Activated CD4-positive, alpha-beta T cell treated with anti-CD3 and anti-CD28 coated beads for 36 hours (primary cell): ENCODE measurements around the gene MFSD2A. TPM values are rescaled to one million over a fixed set of nuclear protein-coding genes. Genes with fewer than 3 reads are reported as not detected.
"Not testable (repeated sequence)": the region's sequence is repeated elsewhere in the genome, so short reads cannot be mapped to it uniquely, and the experiment has no call there.

Experiments used
- ATAC-seq: fragments of 200-7000 bp; cut with Tn5 transposase; one replicate; pipeline ENCODE4 v1.10.0; 2021; ENCODE audit warnings: mild to moderate bottlenecking, moderate library complexity
- CTCF ChIA-PET: fragments of 350-600 bp; sonication (Branson Sonifier 250); formaldehyde crosslinking; loops from one replicate; lab custom pipeline; 2021; ENCODE audit warnings: antibody characterized with exemption; lab: Charles Lee
- POLR2A ChIA-PET: fragments of 350-600 bp; sonication (Branson Sonifier 250); formaldehyde crosslinking; loops from one replicate; lab custom pipeline; 2021; ENCODE audit warnings: antibody characterized with exemption, inconsistent platforms; lab: Charles Lee
- DNase-seq: peaks from one replicate; pipeline ENCODE4 v3.0.0-alpha.2; 2020
- H3K27ac Mint-ChIP-seq: one replicate; pipeline ENCODE4 v1.8.0; 2021; ENCODE audit warnings: mixed read lengths
- H3K27me3 Mint-ChIP-seq: one replicate; pipeline ENCODE4 v1.8.0; 2021; ENCODE audit warnings: mixed read lengths
- H3K36me3 Mint-ChIP-seq: one replicate; pipeline ENCODE4 v1.8.0; 2021; ENCODE audit warnings: low read depth, mixed read lengths
- H3K4me1 Mint-ChIP-seq: one replicate; pipeline ENCODE4 v1.8.0; 2021; ENCODE audit warnings: mixed read lengths
- H3K4me3 Mint-ChIP-seq: one replicate; pipeline ENCODE4 v1.8.0; 2021; ENCODE audit warnings: mild to moderate bottlenecking, moderate library complexity, mixed read lengths
- H3K9me3 Mint-ChIP-seq: one replicate; pipeline ENCODE4 v1.8.0; 2021; ENCODE audit warnings: low read depth, mixed read lengths
- intact Hi-C, 2 experiments: fragments of 100-400 bp; cut with DNase I in 1 of 2; cut with micrococcal nuclease in 1 of 2; formaldehyde crosslinking; loops; one replicate each; pipeline versions ENCODE4 v1.14.2 to v1.15.1; 2022 to 2024; cut with DNase I, micrococcal nuclease
- total RNA-seq, 2 experiments: library from RNA; stranded (reverse); gene quantifications; one replicate each; pipeline ENCODE4 v1.2.3, GENCODE V29; 2021

Gene MFSD2A
- 10 to 100 TPM in 1 of 2 experiments, 1 to 10 TPM in 1; 8.8 to 12.8 TPM for total RNA-seq

DNA sequence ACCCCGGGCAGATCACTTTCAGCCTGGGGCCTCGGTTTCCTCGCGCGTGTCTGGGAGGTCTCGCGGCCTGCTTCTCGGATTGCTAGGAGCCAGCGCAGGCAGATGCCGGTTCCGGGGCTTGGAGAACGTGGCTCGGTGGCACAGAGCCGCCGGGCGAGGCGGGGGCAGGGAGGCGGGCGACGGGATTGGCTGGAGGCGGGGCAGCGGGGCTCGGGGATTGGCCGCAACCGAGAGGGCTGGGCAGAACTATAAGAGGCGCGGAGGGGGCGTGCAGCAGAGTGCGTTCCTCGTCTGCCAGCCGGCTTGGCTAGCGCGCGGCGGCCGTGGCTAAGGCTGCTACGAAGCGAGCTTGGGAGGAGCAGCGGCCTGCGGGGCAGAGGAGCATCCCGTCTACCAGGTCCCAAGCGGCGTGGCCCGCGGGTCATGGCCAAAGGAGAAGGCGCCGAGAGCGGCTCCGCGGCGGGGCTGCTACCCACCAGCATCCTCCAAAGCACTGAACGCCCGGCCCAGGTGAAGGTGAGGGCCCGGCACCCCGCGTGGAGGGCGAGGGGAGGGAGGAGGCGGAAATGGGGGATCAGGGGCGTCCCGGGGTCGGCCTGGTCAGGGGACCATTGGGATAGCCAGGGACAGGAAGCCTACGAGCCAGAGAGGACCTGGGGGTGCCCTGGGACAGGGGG lies at the start of gene MFSD2A:
MFSD2A (plus strand) TSS at position 276 of the 677 bp plus-strand sequence; CDS start at position 424, 148 bp downstream.
- peak; percentile 96 for DNase-seq
- Mint-ChIP-seq H3K4me1 (peaks cover 32% of the 10 kb centered on the region), H3K36me3 (peaks cover 23% of the 10 kb centered on the region), H3K9me3 (no peaks in the 10 kb centered on the region), H3K27me3 (no peaks in the 10 kb centered on the region), H3K4me3 (peak within 1 kb of the TSS; percentile 88), H3K27ac (peak within 1 kb of the TSS; percentile 82)
- ChIA-PET CTCF (interaction anchor here (1.2 to 2.5 kb wide), 4 partner anchors 18 to 156 kb away, joined by 4 to 23 read pairs (median 8); partner anchors contain the start of gene MYCL), POLR2A (interaction anchor here (0.6 to 1.4 kb wide), 3 partner anchors 53 to 109 kb away, joined by 3 to 4 read pairs (median 3); partner anchors contain the start of gene MYCL)
- intact Hi-C loops, result loop anchor here (1.0 to 5.0 kb wide), 4 partner anchors 36 to 85 kb away; partner anchors contain the start of genes CAP1 (in 1 of the 2) and TRIT1 (in 1 of the 2)
- peak; percentile 94 for ATAC-seq

DNA sequence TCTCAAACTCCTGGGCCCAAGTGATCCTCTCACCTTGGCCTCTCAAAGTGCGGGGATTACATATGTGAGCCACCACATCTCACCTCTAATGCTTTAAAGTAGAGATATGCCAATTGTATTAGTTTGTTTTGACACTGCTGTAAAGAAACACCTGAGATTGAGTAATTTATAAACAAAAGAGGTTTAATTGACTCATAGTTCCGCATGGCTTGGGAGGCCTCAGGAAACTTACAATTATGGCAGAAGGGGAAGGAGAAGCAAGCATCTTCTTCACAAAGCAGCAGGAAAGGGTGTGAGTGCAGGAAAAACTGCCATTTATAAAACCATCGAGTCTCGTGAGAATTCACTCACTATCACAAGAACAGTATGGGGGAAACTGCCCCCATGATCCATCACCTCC lies 49.8 kb upstream of the MFSD2A start:
- no peak overlapping the region for H3K27ac Mint-ChIP-seq
- intact Hi-C loops, result no loop called here
- peaks cover 39% of the 10 kb centered on the region for H3K27me3 Mint-ChIP-seq
- CTCF ChIA-PET, result no interaction called here
- no peak for DNase-seq
- peaks cover 2% of the 10 kb centered on the region for H3K4me1 Mint-ChIP-seq
- H3K36me3 Mint-ChIP-seq, result peaks cover 2% of the 10 kb centered on the region
- H3K4me3 Mint-ChIP-seq, result no peak overlapping the region
- POLR2A ChIA-PET, result no interaction called here
- no peak for ATAC-seq
- peaks cover 10% of the 10 kb centered on the region for H3K9me3 Mint-ChIP-seq

DNA sequence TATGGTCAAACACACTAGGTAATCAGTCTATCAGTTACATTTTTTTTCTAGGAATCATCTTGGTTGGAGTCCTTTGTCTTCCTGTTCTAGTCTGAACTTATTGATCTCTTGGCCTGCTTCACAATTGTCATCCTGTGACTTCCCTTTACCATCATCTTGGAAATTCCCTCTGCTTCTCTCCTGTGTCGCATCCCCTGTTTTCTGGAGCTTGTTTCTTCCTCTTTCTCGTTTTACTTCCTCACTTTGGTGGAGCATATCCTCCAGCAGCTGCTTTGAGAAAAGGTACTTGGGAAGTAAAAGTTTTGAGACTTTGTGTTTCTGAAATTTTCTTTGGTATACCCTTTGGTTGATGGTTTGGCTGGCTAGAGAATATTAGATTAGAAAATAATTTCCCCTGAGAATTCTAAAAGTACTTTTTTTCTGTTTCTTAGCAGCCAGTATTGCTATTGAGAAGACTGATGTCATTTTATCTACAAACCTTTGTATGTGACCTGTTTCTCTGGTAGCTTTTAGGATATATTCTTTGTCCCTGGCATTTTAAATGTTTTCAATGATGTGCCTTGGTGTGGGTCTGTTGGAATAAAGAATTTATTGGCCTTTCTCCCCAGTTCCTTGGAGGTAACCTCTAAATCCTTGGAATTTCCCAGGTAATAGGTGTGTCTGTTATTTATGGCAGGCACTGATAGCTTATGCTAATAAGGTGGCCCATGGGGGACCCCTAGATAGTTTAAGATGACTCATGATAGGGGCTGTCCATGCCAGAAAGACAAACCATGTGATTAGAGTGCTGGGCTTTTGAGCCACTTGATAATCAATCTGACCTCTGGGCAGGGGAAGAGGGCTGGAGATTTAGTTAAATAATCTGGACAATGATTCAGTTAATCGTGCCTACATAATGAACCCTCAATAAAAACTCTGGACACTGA lies 47.2 kb upstream of the MFSD2A start:
- POLR2A ChIA-PET, result no interaction called here
- ATAC-seq, result no peak
- H3K4me3 Mint-ChIP-seq, result no peak overlapping the region
- H3K27ac Mint-ChIP-seq, result no peak overlapping the region
- H3K9me3 Mint-ChIP-seq, result peaks cover 10% of the 10 kb centered on the region
- H3K4me1 Mint-ChIP-seq, result no peaks in the 10 kb centered on the region
- peaks cover 36% of the 10 kb centered on the region for H3K27me3 Mint-ChIP-seq
- intact Hi-C loops, result no loop called here
- H3K36me3 Mint-ChIP-seq, result peaks cover 2% of the 10 kb centered on the region
- DNase-seq, result no peak
- CTCF ChIA-PET, result interaction anchor here (0.6 to 2.1 kb wide), 5 partner anchors 12 to 518 kb away, joined by 3 to 8 read pairs (median 3); partner anchors contain the start of gene TRIT1

DNA sequence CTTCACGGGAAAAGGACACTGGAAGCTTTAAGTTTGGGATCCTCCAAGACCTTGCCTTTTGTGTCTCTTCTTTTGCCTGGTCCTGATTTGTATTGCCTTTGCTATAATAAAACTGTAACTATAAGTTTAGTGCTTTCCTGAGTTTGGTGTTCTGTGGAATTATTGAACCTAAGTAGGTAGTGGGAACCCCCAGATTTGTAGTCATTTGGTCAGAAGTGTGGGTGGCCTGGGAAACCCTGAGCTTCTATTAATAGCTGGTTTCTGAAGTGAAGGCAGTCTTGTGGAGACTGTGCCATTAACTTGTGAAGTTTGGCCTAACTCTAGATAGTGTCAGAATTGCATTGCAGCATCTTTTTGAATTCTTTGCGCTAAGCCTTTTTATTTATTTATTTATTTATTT lies 46.4 kb upstream of the MFSD2A start:
- peaks cover 2% of the 10 kb centered on the region for H3K36me3 Mint-ChIP-seq
- ChIA-PET POLR2A (no interaction called here), CTCF (interaction anchor here (0.9 to 1.1 kb wide), 2 partner anchors 16 to 66 kb away, joined by 3 read pairs; no protein-coding TSS in a partner anchor)
- H3K4me1 Mint-ChIP-seq, result no peaks in the 10 kb centered on the region
- H3K27ac Mint-ChIP-seq, result no peak overlapping the region
- H3K9me3 Mint-ChIP-seq, result peaks cover 10% of the 10 kb centered on the region
- no peak for DNase-seq
- peaks cover 28% of the 10 kb centered on the region for H3K27me3 Mint-ChIP-seq
- ATAC-seq, result no peak
- intact Hi-C loops, result no loop called here
- no peak overlapping the region for H3K4me3 Mint-ChIP-seq

DNA sequence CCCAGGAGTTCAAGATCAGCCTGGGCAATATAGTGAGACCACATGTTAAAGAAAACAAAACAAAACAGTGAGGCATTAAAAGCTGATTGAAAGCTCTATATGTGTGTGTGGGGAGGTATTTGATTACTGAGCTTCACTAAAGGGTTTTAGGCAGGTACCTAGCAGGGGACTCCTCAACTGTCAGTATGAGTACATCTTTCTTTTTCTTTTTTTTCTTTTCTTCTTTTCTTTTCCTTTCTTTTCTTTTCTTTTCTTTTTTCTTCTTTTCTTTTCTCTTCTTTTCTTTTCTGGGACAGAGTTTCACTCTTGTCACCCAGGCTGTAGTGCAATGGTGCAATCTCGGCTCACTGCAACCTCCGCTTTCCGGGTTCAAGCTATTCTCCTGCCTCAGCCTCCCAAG lies 44.7 kb upstream of the MFSD2A start:
- H3K27ac Mint-ChIP-seq, result no peak overlapping the region
- intact Hi-C loops, result no loop called here
- no peak for DNase-seq
- peaks cover 22% of the 10 kb centered on the region for H3K27me3 Mint-ChIP-seq
- peaks cover 10% of the 10 kb centered on the region for H3K9me3 Mint-ChIP-seq
- CTCF ChIA-PET, result interaction anchor here (1.1 to 1.6 kb wide), 5 partner anchors 8 to 64 kb away, joined by 3 to 10 read pairs (median 5); partner anchors contain the start of gene MYCL
- no peak overlapping the region for H3K4me3 Mint-ChIP-seq
- no peaks in the 10 kb centered on the region for H3K4me1 Mint-ChIP-seq
- no peak for ATAC-seq
- POLR2A ChIA-PET, result interaction anchor here (0.6 kb wide), 1 partner anchor 16 kb away, joined by 4 read pairs; no protein-coding TSS in a partner anchor
- peaks cover 2% of the 10 kb centered on the region for H3K36me3 Mint-ChIP-seq

DNA sequence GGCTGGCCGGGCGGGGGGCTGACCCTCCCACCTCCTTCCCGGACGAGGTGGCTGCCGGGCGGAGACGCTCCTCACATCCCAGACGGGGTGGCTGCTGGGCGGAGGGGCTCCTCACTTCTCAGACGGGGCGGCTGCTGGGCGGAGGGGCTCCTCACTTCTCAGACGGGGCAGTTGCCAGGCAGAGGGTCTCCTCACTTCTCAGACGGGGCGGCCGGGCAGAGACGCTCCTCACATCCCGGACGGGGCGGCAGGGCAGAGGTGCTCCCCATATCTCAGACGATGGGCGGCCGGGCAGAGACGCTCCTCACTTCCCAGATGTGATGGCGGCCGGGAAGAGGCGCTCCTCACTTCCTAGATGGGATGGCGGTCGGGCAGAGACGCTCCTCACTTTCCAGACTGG lies 41.8 kb upstream of the MFSD2A start:
- DNase-seq, ATAC-seq, H3K27me3 Mint-ChIP-seq, H3K4me1 Mint-ChIP-seq, CTCF ChIA-PET, intact Hi-C loops, H3K27ac Mint-ChIP-seq, H3K9me3 Mint-ChIP-seq, POLR2A ChIA-PET, H3K4me3 Mint-ChIP-seq, H3K36me3 Mint-ChIP-seq: not testable (repeated sequence)

DNA sequence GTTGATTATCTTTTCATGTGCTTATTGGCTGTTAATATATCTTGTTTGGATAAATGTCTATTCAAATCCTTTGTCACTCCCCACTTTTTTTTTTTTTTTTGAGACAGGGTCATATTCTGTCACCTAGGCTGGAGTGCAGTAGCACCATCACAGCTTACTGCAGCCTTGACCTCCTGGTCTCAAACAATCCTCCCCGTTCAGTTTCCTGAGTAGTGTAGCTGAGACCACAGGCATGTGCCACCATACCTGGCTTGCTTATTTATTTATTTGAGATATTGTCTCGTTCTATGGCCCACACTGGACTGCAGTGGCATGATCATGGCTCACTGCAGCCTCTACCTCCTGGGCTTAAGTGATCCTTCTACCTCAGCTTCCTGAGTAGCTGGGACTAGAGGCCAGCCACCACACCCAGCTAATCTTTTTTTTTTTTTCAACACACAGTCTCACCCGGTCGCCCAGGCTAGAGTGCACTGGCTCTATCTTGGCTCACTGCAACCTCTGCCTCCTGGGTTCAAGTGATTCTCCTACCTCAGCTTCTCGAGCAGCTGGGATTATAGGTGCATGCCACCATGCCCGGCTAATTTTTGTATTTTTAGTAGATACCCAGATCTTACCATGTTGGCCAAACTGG lies 39.3 kb upstream of the MFSD2A start:
- no peak overlapping the region for H3K27ac Mint-ChIP-seq
- H3K4me1 Mint-ChIP-seq, result no peaks in the 10 kb centered on the region
- CTCF ChIA-PET, result interaction anchor here (0.6 to 2.6 kb wide), 7 partner anchors 13 to 117 kb away, joined by 3 to 10 read pairs (median 3); no protein-coding TSS in a partner anchor
- no peak overlapping the region for H3K4me3 Mint-ChIP-seq
- POLR2A ChIA-PET, result no interaction called here
- H3K36me3 Mint-ChIP-seq, result no peaks in the 10 kb centered on the region
- no peak for DNase-seq
- intact Hi-C loops, result loop anchor here in 1 of 2 experiments (5.0 kb wide), 1 partner anchor 42 kb away; the partner anchor contains the start of gene MFSD2A
- H3K9me3 Mint-ChIP-seq, result no peaks in the 10 kb centered on the region
- no peak for ATAC-seq
- H3K27me3 Mint-ChIP-seq, result peaks cover 4% of the 10 kb centered on the region

DNA sequence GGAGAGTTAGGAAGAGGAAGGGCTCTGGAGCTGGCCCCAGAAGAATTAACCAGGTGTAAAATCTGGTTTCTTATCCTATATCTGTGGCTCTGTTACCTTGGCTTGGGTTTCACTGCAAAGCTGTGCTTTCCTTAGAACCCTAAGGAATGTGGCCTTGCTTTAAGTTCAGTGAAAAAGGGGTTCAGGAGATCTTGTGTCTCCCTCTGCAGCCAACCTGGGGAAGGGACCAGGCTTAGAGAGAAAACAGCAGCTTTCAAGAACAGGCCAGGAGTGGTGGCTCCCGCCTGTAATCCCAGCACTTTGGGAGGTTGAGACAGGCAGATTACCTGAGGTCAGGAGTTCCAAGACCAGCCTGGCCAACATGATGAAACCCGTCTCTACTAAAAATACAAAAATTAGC lies 37.1 kb upstream of the MFSD2A start:
- ChIA-PET POLR2A (no interaction called here), CTCF (interaction anchor here (0.7 to 5.3 kb wide), 3 partner anchors 20 to 293 kb away, joined by 3 to 134 read pairs (median 3); no protein-coding TSS in a partner anchor)
- Mint-ChIP-seq H3K27ac (no peak overlapping the region), H3K4me3 (no peak overlapping the region), H3K36me3 (no peaks in the 10 kb centered on the region), H3K9me3 (no peaks in the 10 kb centered on the region), H3K27me3 (peaks cover 2% of the 10 kb centered on the region), H3K4me1 (no peaks in the 10 kb centered on the region)
- ATAC-seq, result no peak
- intact Hi-C loops, result loop anchor here in 1 of 2 experiments (2.0 to 5.0 kb wide), 2 partner anchors 39 to 113 kb away; partner anchors contain the start of gene MFSD2A
- DNase-seq, result no peak

DNA sequence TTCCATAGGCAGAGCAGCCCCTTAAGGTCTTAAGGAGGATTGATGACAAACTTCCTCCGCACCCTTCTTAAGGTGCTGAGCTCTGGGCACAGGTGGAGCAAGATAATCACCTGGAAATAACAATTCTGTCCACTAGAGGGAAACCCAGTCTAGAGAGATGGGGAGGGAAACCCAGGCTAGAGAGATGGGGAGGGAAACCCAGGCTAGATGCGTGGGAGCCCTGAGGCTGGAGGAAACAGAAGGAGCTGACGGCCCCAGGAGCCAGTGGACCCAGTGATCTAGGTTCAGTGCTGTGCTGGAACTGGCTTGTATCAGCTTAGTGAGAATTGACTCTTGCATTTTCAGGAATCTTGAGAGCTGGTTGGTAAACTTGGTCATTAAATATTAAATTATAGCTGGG lies 35.4 kb upstream of the MFSD2A start:
- H3K4me1 Mint-ChIP-seq, result no peaks in the 10 kb centered on the region
- no peaks in the 10 kb centered on the region for H3K36me3 Mint-ChIP-seq
- POLR2A ChIA-PET, result interaction anchor here (0.6 kb wide), 3 partner anchors 44 to 1273 kb away, joined by 3 to 4 read pairs (median 3); no protein-coding TSS in a partner anchor
- H3K27ac Mint-ChIP-seq, result no peak overlapping the region
- DNase-seq (peak; percentile 74), ATAC-seq (peak; percentile 98)
- CTCF ChIA-PET, result interaction anchor here (0.6 to 5.3 kb wide), 43 partner anchors 9 to 1462 kb away, joined by 3 to 134 read pairs (median 4); partner anchors contain the start of gene MYCL
- H3K27me3 Mint-ChIP-seq, result peaks cover 2% of the 10 kb centered on the region
- no peaks in the 10 kb centered on the region for H3K9me3 Mint-ChIP-seq
- H3K4me3 Mint-ChIP-seq, result no peak overlapping the region
- intact Hi-C loops, result loop anchor here (1.0 to 5.0 kb wide), 6 partner anchors 36 to 113 kb away; partner anchors contain the start of gene MFSD2A (in 2 of the 2)

DNA sequence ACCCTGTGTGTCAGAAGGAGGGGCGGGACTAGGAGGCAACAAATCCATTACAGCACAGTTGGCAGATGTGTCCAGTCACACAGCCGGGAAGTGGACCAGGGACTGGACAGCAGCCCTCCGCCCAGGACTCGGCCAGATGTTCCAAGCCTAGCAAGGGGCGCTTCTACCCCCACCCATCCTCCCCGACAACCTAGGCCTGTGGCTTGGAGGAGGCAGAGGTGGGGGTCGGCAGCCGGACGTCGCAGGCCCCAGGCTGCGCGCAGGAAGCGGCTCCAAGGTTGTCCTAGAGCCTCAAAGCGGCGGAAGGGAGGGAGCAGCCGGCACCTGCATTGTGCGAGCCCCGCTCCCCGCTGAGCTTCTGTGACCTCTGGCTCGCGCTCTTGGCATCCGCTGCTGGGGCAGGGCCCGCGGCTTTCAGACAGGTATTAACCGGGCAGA lies 32.7 kb upstream of the MFSD2A start:
- Mint-ChIP-seq H3K9me3 (no peaks in the 10 kb centered on the region), H3K27ac (no peak overlapping the region), H3K4me1 (no peaks in the 10 kb centered on the region), H3K27me3 (peaks cover 2% of the 10 kb centered on the region), H3K36me3 (no peaks in the 10 kb centered on the region), H3K4me3 (no peak overlapping the region)
- CTCF ChIA-PET, result interaction anchor here (1.3 to 5.3 kb wide), 3 partner anchors 11 to 110 kb away, joined by 3 to 134 read pairs (median 3); no protein-coding TSS in a partner anchor
- POLR2A ChIA-PET, result no interaction called here
- DNase-seq (no peak), ATAC-seq (no peak)
- intact Hi-C loops, result no loop called here
